Right renal cortex interstitium (tissue), 3 donors: ENCODE results near the gene CDH26. TPM values are rescaled to one million over a fixed set of nuclear protein-coding genes. Genes with fewer than 3 reads are reported as not detected.

Experiments used
- DNase-seq, 3 donors: peaks; one replicate each; pipeline ENCODE4 v3.0.0-alpha.2; 2013; ENCODE audit warnings: low read depth in 3 of 3, low spot score in 2 of 3
- polyA plus RNA-seq, 3 donors: library from polyadenylated mRNA; unstranded; fragments of 120-200 nt; gene quantifications; one replicate each; pipeline ENCODE4 v1.2.1, GENCODE V29; 2013; ENCODE audit not compliant: insufficient read length in 3 of 3

Gene CDH26
- polyA plus RNA-seq, result under 1 TPM; 0.44 to 0.98 (median 0.75) TPM

GRCh38 chr20:59958123-59958522 is at the start of gene CDH26:
CDH26 (plus strand) TSS chr20:59958423; CDS start chr20:59958727, 304 bp downstream.
- no peak for DNase-seq

DNA sequence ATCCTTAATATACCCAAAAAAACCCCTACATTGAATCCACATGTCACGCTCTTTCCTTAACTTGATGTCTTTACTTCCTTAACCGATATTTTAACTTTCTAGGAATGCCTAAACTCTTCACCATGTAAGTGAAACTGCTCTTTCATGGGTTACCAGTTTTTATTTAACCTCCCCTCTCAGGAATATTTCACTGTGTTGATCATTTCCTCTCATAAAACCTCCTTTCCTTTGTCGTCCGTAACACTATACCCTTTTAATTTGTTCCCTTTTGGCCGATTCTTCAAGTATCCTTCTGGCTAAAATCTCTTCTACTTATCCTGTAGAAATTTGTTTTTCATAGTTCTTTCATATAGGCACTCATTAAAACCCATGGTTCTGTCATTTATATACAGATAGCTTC is 49.4 kb upstream of the CDH26 start:
- no peak for DNase-seq

GRCh38 chr20:59911041-59911440 is 47.2 kb upstream of the CDH26 start:
- DNase-seq, result no peak

DNA sequence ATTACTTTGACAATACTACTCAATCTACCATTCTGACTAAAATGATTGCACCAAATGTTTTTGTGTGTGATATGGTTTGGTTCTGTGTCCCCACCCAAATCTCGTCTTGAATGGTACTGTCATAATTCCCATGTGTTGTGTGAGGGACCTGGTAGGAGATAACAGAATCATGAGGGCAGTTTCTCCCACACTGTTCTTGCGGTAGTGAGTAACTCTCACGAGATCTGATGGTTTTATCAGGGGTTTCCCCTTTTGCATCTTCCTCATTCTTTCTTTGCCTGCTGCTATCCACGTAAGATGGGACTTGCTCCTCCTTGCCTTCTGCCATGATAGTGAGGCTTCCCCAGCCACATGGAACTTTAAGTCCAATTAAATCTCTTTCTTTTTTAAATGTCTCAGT is 45.6 kb upstream of the CDH26 start:
- DNase-seq, result no peak

DNA sequence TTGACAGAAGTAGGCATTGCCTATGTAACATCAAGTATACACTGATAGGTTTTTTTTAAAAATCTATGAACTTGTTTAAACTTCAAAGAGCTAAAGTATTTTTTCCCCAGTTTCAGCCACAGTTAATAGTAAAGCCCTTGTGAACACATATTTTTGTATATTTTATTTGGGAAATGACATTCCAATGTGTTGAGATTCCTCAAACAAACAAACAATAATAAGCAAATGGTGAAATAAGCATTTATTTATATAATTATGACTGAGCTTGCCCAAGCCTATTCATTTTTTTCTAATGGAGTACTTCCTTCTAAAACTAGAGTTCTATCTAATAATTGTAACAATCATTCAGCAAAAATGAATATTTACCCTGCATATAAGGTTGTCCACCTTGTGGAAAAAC is 37.3 kb upstream of the CDH26 start:
- no peak for DNase-seq

GRCh38 chr20:59923514-59923913 is 34.7 kb upstream of the CDH26 start:
- DNase-seq, result no peak

- DNase-seq, result no peak
Measured at GRCh38 chr20:59925359-59925758, 32.9 kb upstream of the CDH26 start.

DNA sequence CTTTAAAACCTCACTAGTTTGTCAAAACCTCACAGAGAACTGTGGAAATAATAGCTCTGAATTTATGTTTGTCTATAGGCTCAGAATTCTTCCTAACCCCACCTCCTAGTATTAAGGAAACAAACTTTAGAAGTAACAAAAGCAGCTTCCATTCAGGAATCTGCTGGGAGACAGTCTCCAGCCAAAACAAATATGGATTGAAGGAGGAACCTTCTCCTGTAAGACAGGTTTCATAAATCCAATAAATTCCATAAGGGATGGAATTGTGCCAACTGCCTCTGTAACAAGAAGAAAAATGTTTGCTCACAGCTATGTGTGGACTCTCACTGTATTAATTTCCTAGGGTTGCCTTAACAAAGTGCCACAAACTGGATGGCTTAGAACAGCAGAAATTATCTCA is 32.3 kb upstream of the CDH26 start:
- DNase-seq, result no peak

- no peak for DNase-seq
Measured at GRCh38 chr20:59931511-59932312, 26.5 kb upstream of the CDH26 start.

GRCh38 chr20:59932616-59933295 is 25.5 kb upstream of the CDH26 start:
- no peak for DNase-seq

- DNase-seq, result no peak
Measured at GRCh38 chr20:59933296-59933848, 24.9 kb upstream of the CDH26 start, which contains the start of gene SYCP2. SYCP2 (minus strand) TSS chr20:59933637; CDS start chr20:59922413, 11,224 bp downstream.

GRCh38 chr20:59933849-59934585 is 24.2 kb upstream of the CDH26 start:
- DNase-seq, result peak; percentile 45 to 57 (median 48)

GRCh38 chr20:59935457-59936185 is 22.6 kb upstream of the CDH26 start:
- no peak for DNase-seq

- no peak for DNase-seq
Measured at GRCh38 chr20:59936409-59936808, 21.8 kb upstream of the CDH26 start.

DNA sequence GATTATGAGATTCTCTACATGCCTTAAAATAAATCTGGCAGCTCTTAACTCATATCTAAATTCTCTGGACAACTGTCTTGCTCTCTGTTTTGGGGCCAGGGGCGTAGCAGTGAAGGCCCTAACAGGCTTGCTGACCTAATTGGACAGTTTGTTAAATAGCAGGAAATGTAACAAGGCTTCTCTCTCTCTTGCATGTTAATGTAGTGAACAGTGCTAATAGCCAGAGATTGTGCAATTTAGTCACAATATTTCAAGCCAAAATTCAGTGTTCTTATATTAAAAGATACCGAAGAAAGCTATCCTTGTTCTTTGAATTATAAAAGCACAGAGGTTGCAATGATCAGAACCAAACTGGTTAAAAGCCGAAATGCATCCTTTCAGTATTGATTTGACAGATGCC is 21.1 kb upstream of the CDH26 start:
- DNase-seq, result no peak

DNA sequence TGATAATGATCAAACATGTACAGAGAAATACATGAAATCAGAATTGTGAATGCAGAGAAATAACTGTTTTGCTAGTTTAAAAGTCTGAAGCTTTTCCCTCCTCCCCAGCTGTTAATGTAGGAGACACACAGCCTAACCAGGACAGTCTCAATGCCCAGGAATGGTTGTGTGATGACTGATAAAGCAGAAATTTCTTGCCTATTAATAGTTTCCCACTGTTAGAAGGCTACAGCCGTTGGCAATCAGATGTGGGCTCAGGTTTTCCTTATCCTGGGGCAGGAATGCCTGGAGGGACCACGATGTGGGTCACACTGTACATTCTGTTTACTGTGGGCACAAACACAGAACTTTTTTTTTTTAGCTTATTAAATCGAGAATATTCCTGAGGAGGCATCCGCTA is 20.0 kb upstream of the CDH26 start:
- DNase-seq, result no peak

- no peak for DNase-seq
Measured at GRCh38 chr20:59938696-59939051, 19.5 kb upstream of the CDH26 start.

DNA sequence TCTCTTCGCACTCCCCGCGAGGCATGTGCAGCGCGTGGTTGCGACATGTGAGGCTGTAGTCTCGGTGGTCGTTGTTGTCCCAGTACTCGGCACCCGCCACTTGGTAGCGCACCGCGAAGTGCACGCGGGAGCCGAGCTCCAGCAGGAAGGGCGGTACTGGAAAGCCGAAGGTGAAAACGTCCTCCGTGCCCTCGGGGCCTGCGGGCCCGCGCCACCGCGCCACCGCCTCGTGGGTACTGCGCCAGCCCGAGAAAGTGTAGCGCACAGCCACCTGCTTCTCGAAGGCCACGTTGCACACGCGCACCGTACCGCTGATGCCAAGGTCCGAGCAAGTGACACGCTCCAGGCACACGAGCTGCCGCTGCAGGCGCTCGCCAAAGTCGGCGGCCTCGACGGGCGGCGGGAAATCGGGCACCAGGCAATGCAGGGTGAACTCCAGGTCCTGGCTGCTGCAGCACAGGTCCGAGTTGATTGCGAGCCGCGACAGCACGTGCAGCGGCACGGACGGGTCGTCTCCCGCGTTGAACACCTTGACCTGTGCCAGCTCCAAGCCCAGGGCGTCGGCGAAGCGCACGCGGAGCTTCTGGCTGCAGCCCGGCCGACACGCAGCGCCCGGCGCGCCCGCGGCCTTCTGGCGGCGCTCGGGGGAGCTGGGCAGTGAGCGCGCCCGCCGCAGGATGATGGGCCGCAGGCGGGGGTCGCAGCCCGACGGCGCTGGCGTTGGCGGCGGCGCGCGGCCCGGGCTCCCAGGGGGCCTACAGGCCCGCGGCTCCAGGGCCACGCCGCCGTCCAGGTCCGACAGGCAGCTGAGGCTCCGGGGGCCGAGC is 19.0 kb upstream of the CDH26 start:
- no peak for DNase-seq

GRCh38 chr20:59939879-59940128 is 18.4 kb upstream of the CDH26 start:
- DNase-seq, result no peak
